Fibroblast of skin of back (primary cell): Measurements from ENCODE around the gene ZER1. TPM values are rescaled to one million over a fixed set of nuclear protein-coding genes. Genes with fewer than 3 reads are reported as not detected.
"Not testable (repeated sequence)": the region's sequence is repeated elsewhere in the genome, so short reads cannot be mapped to it uniquely, and the experiment has no call there.

Experiments
- DNase-seq: peaks from one replicate; pipeline ENCODE4 v3.0.0-alpha.2; 2013
- polyA plus RNA-seq, 2 experiments: library from polyadenylated mRNA; unstranded; fragments of 120-200 nt; gene quantifications; one replicate each; pipeline ENCODE4 v1.2.1, GENCODE V29; 2013; ENCODE audit not compliant: insufficient read length in 2 of 2

The ZER1 gene
- 24.9 TPM for polyA plus RNA-seq (2013, experiment 1 of 2; ENCODE audit: insufficient read length)
- polyA plus RNA-seq (2013, experiment 2 of 2; ENCODE audit: insufficient read length): 31.2 TPM

DNA sequence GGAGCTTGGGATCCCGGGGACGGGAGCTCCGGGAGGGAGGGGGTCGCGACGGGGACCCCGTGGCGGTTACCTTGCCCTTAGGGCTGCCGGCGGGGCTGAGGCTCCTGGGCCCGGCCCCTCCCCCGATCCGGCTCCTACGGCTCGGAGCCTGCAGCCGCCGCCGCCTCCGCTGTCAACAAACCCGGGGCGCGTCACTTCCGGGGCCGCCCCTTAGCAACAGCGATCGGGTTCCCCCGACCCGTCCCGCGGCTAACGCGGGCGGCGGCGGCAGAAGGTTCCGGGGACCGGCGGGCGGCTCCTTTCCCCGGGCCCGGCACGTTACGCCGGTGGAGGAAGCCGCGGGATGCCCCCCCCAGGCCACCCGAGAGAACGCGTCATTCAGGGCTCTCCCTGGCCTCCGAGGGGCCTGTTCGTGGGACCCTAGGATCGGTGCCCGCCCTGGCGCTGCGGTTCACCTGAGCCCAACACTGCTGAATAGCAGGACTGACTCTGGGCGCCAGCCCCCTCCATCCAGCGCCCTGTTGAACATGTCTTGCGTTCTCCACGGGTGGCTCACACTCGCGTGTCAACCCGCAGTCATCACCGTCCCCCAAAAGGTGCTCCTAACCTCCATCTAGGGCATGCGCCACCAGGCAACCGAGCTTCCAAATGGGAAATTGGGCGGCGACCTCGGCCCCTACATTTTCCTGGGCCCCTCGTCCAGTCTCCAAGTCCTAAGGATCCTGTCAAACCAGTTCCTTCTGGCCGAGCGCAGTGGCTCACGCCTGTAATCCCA lies at the start of gene ZER1:
ZER1 (minus strand) TSS at position 183 of the 775 bp plus-strand sequence. CDS start 16,362 bp downstream, outside the sequence.
- peak; percentile 88 for DNase-seq

DNA sequence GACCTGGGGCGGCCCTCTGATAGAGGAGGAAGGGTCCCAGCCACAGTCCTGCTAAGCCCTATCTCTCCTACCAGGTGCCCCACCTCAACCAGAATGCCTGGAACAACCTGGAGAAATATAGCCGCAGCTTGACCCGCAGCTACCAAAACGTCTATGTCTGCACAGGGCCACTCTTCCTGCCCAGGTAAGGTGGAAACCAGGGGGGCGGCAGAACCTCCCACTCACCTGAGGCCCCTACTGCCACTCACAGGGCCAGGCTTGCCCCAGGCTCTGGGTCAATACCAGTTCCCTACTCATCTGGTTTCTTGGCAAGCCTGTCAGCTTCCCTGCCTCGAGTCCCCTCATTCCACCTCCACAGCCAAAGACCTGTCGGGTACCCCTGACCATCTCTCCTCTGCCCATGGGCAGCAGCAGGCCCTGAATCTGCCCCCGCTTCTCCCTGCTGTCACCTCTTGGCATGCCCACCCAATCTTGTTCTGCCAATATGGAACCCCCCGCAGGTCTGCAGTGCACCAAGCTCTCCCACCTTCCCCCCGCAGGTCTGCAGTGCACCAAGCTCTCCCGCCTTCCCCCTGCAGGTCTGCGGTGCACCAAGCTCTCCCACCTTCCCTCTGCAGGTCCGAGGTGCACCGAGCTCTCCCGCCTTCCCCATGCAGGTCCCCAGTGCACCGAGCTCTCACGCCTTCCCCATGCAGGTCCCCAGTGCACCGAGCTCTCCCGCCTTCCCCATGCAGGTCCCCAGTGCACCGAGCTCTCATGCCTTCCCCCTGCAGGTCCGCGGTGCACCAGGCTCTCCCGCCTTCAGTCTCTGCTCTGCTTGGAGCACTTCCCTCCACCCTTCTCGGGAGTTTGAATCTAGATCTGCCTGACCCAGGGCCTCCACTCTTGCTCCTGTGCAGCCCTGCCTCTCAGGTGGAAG lies 49.2 kb upstream of the ZER1 start:
- no peak for DNase-seq

DNA sequence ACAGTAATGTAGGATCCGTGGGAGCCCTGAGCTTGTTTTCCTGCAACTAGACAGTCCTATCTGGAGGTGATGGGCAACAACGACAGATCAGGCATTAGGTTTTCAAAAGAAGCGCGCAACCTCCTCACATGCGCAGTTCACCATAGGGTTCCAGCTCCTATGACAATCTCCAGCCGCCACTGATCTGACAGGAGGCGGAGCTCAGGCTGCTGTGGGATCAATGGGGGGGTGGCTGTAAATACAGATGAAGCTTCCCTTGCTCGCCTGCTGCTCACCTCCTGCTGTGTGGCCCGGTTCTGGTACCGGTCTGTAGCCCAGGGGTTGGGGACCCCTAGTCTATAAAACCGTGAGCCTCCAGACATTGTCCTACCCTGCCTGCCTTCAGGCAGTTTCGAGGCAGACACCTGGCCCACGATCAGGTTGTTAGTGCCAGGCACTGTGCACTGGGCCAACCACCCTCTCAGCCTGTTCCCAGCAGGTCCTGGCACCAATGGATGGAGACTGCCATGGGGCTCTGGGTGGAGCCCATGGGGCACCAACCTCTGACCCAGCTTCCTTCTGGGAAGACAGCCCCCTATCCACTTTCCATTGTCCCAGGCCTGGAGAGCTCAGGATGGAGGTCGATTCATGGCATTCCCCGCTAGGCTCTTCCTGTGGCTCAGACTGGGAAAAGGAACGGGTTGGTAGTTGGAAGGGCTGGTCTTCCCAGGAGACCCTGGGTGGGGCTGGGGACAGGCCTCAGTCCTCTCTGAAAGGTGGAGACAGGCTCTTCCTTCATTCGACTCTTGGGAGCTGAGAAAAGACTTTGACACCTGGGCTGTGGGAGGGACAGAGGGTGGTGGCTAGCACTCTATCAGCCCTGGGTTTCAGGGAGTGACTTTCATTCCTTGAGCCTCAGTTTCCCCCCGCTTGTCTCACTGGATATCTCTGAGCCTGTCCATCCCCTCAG lies 48.3 kb upstream of the ZER1 start:
- DNase-seq: peak; percentile 28

DNA sequence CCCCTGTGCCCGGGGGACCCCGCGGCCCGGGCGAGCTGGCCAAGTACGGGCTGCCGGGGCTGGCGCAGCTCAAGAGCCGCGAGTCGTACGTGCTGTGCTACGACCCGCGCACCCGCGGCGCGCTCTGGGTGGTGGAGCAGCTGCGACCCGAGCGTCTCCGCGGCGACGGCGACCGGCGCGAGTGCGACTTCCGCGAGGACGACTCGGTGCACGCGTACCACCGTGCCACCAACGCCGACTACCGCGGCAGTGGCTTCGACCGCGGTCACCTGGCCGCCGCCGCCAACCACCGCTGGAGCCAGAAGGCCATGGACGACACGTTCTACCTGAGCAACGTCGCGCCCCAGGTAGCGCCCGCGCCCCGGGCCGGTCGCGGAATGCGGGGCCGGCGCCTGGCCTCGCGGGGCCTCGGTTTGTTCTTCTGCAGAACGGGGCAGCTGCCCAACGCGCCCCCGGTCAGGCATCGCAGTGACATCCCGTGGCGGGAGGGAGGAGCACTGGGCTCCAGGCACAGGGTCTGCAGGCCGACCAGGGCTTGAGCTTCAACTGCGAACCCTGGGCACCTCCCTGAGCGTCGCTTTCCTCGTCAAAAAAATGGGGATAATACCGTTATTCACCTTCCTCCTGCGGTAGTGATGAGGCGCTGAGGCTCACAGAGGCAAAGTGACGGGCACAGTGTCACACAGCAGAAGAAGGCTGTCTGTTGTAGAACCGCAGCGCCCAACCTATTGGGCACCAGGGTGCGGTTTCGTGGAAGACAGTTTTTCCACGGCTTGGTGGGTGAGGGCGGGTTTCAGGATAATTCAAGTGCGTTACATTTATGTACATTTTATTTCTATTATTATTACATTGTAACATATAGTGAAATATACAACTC lies 47.4 kb upstream of the ZER1 start:
- DNase-seq: peak; percentile 33

DNA sequence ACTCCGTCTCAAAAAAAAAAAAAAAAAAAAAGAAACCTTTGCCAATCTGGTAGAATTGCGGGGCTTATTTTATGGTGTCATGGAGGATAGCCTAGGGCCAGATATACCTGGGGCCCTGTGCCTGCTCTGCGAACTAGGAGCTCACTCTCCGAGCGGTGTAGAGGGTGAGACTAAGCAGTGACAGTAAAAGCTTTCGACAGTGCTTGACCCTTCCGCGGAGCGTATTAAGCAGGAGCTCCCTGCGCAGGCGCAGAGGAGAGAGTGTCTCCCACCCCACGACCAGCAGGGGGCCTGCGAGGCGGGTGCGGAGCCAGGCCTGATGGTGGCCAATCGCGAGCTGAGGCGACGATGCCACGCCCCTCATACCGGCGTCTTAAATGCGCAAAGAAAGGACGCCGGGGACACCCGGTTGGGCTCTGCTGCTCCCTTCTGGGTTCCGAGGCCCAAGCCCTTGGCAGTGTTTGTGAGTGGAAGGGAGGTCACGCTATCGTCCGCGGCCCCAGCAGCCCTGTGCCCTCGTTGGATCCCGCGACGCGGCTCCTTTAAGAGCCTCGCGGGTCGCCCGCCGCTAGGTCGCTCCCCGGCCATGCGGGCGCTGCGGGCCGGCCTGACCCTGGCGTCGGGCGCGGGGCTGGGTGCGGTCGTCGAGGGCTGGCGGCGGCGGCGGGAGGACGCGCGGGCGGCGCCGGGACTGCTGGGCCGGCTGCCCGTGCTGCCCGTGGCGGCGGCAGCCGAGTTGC lies 46.5 kb upstream of the ZER1 start, which contains the start of gene ENDOG:
ENDOG (plus strand) TSS at position 402 of the 740 bp plus-strand sequence; CDS start at position 587, 185 bp downstream.
- DNase-seq: peak; percentile 96

DNA sequence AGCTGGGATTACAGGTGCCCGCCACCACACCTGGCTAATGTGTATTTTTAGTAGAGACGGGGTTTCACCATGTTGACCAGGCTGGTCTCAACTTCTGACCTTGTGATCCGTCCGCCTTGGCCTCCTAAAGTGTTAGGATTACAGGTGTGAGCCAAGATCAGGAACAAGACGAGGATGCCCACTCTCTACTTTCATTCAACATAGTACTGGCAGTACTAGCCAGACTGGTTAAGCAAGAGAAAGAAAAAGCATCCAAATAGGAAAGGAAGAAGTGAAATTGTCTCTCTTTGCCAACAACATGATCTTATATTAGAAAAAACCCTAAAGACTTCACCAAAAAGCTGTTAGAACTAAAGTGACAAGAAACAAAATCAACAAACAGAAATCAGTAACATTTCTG lies 39.1 kb upstream of the ZER1 start:
- DNase-seq: no peak

DNA sequence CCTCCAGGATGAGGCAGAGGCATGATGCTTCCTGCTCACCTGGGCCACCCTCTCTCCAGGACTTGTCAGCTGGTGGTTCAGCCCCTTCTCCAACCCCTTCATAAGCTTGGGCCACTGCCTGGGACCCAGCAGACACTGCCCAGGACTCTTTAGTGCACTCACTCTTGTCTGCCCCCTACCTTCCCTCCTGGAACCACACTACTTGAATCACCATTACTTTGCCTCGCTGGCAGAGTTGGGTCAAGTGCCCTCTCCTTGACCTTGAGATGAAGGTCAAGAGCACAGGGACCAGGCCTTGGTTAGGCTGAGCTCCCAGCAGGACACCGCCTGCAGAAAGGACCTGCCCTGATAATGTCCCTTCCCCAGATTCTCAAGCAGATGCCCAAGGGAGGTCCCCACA lies 38.1 kb upstream of the ZER1 start:
- no peak for DNase-seq

DNA sequence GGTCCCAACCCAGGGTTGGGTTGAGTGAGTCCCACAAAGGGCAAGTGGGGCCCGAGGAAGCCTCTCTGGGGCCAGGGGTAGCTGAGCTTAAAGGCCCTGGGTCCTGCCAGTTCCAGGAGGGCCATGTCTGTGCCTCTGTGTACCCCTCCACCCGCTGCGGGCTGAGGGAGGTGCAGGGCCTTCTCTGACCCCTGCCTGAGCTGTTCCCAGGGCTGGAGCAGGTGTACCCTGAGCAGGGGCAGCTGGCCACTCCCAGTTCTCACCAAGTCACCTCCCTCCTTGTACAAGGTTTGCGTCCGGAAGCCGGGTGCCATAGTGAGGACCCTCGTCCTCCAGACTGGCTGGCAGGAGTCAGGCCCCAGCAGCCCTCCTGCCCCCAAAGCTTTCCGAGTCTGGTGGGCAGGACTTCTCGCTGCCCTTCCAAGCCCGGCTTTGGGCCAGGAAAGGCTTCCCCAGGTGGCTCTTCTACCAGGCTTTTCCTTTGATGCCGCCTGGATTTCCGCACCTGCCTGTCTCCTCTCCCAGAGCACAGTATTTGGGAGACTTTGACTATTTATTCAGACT lies 37.4 kb upstream of the ZER1 start:
- DNase-seq: no peak

DNA sequence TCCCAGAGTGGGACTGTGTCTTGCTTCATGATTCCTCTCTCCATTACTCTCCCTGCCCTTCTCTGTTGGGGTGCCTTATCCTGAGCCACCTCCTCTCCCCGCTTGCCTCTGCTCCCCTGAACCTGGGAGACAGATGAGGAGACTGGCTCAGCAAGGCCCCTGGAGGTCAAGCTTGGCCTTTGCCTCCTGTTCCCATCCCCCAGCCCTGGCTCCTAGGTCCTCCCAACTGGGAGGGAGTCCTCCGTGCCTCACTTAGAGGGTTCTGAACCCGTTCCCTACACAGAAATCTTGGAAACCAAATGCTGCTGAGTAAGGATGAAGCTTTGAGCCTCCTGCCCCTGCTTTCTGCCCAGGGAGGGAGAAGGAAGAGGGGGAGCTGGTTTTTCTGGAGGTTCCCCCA lies 36.8 kb upstream of the ZER1 start:
- no peak for DNase-seq

DNA sequence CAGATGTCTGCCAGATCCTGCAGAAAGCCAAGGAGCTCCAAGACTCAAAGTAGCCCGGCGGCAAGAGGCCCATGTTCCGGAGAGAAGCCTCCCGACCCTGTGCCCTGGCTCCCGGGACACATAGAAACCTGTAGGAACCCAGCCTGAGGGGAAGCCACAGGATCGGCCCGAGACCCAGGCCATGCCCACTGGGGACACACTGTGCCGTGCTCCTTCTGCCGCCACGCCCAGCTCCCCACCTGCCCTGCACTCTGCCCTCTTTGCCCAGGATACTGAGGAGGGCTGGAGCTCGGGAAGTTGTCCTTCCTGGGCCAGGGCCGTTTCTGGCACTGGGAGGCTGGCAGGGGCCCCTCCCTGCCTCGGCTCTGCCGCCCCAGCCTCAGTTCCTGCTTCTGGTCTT lies 36.1 kb upstream of the ZER1 start:
- no peak for DNase-seq

DNA sequence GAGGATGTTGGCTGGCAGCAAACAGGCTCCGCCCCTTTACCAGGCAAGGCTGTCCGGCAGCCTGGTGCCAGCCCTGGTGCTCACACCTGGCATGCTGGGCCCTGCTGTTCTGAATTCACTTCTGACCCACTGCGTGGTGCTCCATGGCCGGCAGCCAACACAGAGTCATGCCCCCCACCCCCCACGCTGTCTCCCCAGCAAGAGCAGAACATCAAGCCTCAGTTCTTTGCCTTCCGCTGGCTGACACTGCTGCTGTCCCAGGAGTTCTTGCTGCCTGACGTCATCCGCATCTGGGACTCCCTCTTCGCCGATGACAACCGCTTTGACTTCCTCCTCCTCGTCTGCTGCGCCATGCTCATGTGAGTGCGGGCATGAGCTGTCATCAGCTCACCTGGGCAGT lies 33.9 kb upstream of the ZER1 start:
- no peak for DNase-seq

DNA sequence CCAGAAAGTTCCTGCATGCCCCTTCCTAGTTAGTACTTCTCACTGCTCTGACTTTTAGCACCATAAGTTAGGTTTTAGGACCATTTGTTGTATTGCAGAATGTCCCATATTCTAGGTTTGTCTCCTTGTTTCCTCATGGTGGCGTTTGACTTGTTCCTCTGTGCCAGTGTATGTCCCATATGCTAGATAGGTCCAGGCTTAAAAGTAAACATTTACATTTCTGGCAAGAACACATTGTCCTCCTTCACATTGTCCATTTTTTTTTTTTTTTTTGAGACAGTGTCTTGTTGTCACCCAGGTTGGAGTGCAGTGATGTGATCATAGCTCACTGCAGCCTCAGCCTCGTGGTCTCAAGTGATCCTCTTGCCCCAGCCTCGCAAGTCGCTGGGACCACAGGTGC lies 30.8 kb upstream of the ZER1 start:
- DNase-seq: no peak

DNA sequence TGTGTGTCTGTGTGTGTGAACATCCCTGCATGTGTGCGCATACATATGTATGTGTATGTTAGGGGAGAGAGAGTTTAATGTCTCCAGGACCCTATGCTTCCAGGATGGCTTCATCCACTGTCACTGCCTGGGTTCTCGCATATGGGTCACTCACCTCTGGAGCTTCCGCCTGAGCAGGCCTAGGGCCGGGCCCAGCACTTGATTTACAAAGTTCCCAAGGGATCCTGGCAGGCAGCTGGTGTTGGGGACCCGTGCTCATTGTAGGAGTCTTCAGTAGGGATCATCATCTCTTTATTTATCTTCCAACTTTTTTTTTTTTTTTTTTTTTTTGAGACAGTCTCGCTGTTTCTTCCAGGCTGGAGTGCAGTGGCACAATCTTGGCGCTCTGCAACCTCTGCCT lies 28.3 kb upstream of the ZER1 start:
- no peak for DNase-seq

DNA sequence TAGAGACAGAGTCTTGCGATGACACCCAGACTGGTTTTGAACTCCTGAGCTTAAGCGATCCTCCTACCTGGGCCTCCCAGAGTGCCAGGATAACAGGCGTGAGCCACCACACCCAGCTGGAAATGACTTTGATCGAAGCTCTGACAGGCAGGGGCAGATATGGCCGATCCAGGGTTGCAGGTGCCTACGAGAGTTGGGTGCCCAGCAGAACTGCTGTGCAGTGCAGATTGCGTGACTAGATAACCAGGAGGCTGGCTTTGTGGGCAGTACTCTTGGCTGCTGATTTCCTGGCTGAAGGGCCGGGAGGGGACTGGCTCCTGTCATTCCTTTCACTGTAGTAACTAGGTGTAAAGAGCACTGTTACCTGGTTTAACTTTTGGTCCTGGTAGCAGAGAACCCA lies 27.2 kb upstream of the ZER1 start:
- DNase-seq: no peak

DNA sequence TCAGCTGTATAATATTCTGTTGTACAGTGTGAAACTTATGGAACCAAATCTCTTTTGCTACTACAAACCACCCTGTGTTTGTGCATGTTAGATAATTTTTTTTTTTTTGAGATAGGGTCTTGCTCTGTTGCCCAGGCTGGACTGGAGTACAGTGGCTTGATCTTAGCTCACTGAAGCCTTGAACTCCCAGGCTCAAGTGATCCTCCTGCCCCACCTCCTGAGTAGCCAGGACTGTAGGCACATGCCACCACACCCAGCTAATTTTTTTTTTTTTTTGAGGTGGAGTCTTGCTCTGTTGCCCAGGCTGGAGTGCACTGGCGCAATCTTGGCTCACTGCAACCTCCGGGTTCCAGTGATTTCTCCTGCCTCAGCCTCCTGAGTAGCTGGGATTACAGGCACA lies 23.2 kb upstream of the ZER1 start:
- not testable (repeated sequence) for DNase-seq

DNA sequence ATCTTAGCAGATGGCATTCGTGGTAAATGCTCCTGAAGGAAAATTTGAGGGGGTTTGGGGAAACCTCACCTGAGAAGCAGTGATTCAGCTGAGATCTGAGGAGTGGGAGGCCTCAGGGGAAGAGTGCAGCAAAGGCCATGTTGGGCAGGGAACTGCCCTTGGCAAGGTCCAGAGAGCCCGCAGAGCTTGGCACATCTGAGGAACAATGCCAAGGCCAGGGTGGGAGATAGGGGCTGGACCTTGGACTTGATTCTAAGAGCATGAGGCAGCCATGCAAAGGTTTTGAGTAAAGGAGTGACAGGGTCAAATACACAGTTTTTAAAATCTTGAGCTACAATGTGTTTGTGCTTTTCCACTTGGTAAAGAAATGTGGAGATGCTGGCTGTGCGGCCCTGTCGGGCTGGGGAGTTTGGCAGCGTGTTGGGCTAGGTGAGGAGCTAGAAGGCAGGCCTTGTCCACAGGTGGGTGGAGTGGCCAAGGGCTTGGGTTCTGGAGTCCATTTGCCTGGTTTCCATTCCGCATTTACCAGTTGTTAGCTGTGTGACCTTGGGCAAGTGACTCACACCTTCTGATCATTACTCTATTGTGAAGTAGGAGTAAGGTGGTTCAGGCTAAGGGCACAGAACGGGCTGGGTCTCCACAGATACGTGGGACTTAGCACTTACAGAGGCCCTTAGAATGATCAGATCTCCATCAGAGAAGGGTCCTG lies 21.4 kb upstream of the ZER1 start:
- DNase-seq: no peak

DNA sequence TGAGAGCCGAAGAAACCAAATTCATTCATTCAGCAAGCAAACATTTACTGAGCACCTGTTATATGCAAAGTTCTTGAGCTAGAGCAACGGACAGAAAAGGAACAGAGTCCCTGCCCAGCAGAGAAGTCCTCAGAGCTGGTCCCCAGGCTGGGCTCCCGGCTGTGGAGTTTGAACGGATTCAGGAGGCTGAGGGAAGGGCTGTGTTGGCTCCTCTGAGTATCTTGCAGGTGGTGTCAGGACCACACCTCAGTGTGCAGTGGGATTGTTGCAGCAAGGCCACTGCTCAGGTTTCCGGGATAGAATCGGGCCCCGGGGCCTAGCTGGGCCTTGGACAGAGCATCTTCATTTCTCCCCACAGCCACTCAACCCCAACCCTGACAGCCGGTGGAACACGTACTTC lies 20.4 kb upstream of the ZER1 start:
- DNase-seq: no peak

DNA sequence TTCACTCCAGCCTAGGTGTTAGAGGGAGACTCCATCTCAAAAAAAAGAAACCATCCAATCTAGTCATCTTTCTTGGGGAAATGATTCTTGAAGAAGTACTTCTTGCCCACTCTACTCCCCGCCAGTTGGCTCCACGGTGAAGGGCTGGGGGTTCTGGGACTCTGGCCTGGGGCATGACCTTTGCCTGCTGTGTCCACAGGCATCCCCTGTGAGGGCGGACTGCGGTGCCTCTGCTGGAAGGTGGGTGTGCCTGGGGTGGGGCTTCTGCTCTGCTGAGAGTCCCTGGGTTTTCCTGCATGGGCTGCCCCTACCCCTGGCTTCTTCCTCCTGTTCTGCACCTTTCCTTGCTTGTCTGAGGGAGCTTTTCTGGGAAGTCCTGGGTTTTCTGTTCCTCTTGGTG lies 18.8 kb upstream of the ZER1 start:
- DNase-seq: no peak

DNA sequence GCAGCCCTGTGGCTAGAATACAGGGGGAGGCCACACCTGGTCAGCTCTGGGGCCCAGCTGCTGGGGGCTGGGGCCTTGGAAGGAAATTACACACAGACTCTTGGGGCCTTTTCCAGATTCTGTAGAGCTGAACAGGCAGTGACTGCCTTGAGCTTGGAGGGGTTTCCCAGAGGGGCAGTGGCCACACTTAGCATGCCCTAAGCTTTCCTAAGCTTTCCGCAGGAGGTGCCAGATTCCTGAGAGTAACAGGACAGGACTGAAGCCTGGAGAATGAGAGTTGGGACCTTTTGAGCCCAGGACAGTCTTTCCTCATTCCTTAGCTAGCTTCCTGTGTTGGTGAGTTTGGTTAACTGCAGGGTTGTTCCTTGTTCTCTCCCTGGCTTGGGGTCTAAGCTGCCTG lies 16.7 kb upstream of the ZER1 start:
- DNase-seq: no peak
